Right lobe of liver (tissue), 4 donors: ENCODE data around the gene PCSK2.

Experiments
- POLR2A ChIP-seq: fragments of 450-650 bp; IDR thresholded peaks from one replicate; pipeline ENCODE4 v1.6.1; 2017; ENCODE audit warnings: antibody characterized with exemption, mild to moderate bottlenecking
- TF ChIP-seq, protein P1 (sequence below), 4 donors: fragments of 200-600 bp in 3 of 4; fragments of 450-650 bp in 1 of 4; IDR thresholded peaks; one replicate each; pipeline versions ENCODE4 v1.5.1 to v1.8.0; 2016 to 2022; ENCODE audit warnings: antibody characterized with exemption in 4 of 4, mild to moderate bottlenecking in 2 of 4
- donor health status: DM: no; HTN: no; CAD: no.
- donor health status: DM: no; HTN: no; CAD: no.
- donor health status: DM: no; HTN: yes; CAD: no.

DNA sequence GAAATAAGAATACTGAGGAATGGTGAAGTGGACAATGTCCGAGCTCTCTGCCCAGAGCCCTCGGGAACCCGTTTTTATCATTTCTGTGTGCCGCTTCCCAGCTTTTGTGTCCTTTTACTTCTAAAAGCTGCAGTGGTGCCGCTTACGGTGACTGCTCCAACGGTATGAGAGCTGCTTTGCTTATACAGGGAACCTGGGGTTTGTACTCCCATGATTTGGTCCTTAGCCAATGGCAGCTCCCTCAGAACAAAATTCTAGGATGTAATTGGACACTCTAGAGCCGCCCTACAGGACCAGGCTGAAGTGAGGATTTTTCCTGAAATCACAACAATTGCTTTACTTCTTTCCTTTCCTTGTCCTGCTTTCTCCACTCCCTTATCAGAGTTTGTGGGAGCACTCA is 24.2 kb upstream of the PCSK2 start:
- TF ChIP-seq, protein P1, sequence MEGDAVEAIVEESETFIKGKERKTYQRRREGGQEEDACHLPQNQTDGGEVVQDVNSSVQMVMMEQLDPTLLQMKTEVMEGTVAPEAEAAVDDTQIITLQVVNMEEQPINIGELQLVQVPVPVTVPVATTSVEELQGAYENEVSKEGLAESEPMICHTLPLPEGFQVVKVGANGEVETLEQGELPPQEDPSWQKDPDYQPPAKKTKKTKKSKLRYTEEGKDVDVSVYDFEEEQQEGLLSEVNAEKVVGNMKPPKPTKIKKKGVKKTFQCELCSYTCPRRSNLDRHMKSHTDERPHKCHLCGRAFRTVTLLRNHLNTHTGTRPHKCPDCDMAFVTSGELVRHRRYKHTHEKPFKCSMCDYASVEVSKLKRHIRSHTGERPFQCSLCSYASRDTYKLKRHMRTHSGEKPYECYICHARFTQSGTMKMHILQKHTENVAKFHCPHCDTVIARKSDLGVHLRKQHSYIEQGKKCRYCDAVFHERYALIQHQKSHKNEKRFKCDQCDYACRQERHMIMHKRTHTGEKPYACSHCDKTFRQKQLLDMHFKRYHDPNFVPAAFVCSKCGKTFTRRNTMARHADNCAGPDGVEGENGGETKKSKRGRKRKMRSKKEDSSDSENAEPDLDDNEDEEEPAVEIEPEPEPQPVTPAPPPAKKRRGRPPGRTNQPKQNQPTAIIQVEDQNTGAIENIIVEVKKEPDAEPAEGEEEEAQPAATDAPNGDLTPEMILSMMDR (IDR thresholded peaks at IDR 0.05): no peak
- TF ChIP-seq POLR2A: no peak
